SK-MEL-5 (cell line): ENCODE data around the gene DIP2B. TPM values are rescaled to one million over a fixed set of nuclear protein-coding genes. Genes with fewer than 3 reads are reported as not detected.
"Not testable (repeated sequence)": the region's sequence is repeated elsewhere in the genome, so short reads cannot be mapped to it uniquely, and the experiment has no call there.

Experiments used
- DNase-seq: peaks from one replicate; pipeline ENCODE4 v3.0.0-alpha.2; 2016; ENCODE audit warnings: low read depth, low spot score
- in situ Hi-C: cut with HindIII; loops from 2 replicates; pipeline ENCODE4 v1.10.0; 2016; ENCODE audit warnings: low sequenced_read_pairs, high pct_unique_total_duplicates, low pct_unique_long_range_greater_than_20kb
- polyA plus RNA-seq, 2 experiments: library from polyadenylated mRNA; depleted of rRNA; stranded (reverse); fragments of >200 nt; gene quantifications; 2 replicates each; pipeline ENCODE4 v1.2.3, GENCODE V29; 2015
- total RNA-seq: library from RNA; depleted of rRNA; stranded (reverse); fragments of >200 nt; shearing (Covaris generic); gene quantifications from 2 replicates; pipeline ENCODE4 v1.2.3, GENCODE V29; 2014; rRNA removed

DIP2B gene, protein sequence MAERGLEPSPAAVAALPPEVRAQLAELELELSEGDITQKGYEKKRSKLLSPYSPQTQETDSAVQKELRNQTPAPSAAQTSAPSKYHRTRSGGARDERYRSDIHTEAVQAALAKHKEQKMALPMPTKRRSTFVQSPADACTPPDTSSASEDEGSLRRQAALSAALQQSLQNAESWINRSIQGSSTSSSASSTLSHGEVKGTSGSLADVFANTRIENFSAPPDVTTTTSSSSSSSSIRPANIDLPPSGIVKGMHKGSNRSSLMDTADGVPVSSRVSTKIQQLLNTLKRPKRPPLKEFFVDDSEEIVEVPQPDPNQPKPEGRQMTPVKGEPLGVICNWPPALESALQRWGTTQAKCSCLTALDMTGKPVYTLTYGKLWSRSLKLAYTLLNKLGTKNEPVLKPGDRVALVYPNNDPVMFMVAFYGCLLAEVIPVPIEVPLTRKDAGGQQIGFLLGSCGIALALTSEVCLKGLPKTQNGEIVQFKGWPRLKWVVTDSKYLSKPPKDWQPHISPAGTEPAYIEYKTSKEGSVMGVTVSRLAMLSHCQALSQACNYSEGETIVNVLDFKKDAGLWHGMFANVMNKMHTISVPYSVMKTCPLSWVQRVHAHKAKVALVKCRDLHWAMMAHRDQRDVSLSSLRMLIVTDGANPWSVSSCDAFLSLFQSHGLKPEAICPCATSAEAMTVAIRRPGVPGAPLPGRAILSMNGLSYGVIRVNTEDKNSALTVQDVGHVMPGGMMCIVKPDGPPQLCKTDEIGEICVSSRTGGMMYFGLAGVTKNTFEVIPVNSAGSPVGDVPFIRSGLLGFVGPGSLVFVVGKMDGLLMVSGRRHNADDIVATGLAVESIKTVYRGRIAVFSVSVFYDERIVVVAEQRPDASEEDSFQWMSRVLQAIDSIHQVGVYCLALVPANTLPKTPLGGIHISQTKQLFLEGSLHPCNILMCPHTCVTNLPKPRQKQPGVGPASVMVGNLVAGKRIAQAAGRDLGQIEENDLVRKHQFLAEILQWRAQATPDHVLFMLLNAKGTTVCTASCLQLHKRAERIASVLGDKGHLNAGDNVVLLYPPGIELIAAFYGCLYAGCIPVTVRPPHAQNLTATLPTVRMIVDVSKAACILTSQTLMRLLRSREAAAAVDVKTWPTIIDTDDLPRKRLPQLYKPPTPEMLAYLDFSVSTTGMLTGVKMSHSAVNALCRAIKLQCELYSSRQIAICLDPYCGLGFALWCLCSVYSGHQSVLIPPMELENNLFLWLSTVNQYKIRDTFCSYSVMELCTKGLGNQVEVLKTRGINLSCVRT (N-terminal part only)
- 49.0 and 54.1 TPM in 2 replicates for total RNA-seq
- polyA plus RNA-seq (2015; cell fraction: cytosol; rRNA removed): 38.2 and 51.5 TPM in 2 replicates
- 47.3 and 57.1 TPM in 2 replicates for polyA plus RNA-seq (2015; cell fraction: nucleus; rRNA removed)

DNA sequence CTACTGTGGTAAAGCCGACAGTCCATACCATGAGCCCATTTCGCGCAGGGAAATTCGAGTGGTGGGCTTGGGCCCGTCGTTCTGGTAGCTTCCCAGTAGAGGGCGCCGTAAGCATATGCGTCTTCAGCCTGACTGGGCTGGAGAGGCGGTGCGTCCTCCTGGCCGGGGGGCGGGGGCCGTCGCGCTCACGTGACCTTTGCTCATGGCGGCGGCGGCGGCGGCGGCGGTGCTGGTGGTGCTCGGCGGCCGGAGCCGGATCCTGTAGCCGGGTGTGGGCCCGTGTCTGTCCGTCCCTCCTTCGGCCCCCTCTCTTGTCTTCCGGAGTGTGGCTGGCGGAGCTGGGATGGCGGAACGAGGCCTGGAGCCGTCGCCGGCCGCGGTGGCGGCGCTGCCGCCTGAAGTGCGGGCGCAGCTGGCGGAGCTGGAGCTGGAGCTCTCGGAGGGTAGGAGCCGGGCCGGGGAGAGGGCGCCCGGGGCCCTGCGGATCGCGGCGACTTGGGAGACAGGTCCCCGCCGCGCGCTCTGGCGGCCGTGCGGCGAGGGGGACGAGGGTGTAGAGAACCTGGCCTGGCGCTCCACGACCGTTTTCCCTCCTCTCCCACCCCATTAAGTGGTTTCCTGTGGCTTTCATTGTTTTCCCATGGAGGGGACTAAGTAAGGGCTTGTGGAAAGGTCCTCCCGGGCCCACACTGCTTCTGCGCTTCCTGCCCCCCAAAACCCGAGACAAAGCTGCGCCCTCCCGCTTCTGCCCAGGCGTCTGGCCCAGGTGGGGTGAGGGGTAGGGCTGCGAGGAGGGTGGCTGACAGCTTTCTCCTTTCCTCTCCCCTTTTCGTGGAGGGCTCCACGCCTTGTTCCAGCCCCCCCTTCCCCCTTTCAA is at the start of gene DIP2B:
Gene DIP2B (plus strand): TSS at position 188 of the 877 bp plus-strand sequence. CDS start 156 bp downstream, at position 344.
- in situ Hi-C loops: no loop called here
- peak; percentile 92 for DNase-seq

DNA sequence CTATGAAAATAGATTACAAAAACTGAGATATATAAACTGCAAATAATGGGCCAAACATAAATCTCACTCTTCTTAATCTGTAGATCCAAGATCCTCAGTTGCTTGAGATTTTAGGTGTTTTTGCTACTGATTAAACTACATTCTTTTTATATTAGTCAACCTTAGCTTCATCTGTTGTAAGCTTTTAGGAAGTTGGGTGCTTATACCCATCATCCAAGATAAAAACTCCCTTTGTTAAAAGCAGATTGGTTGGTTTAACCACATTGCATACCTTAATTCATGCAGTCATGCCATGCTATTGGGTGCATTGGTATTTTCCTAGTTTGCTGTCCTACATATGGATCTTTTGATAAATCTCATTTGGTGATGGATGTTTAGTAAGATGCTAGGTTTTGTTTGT is 46.2 kb upstream of the DIP2B start:
- DNase-seq: no peak

DNA sequence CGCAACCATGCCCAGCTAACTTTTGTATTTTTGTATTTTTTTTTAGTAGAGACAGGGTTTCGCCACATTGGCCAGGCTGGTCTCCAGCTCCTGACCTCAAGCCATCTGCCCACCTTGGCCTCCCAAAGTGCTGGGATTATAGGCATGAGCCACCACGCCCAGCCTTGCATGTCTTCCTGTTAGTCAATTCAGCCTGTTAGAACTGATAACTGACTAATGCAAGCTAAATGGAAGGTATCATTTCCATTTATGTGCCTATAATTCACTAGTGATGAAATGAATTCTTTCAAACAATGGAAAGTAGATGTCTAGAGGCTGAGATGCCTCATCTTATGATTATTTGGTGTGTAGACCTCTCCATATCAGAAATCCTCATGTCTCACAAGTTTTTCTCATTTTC is 37.3 kb upstream of the DIP2B start:
- no peak for DNase-seq
- in situ Hi-C loops: no loop called here

More for the DNA sequence above, 46.2 kb upstream of the DIP2B start:
- in situ Hi-C loops: no loop called here

DNA sequence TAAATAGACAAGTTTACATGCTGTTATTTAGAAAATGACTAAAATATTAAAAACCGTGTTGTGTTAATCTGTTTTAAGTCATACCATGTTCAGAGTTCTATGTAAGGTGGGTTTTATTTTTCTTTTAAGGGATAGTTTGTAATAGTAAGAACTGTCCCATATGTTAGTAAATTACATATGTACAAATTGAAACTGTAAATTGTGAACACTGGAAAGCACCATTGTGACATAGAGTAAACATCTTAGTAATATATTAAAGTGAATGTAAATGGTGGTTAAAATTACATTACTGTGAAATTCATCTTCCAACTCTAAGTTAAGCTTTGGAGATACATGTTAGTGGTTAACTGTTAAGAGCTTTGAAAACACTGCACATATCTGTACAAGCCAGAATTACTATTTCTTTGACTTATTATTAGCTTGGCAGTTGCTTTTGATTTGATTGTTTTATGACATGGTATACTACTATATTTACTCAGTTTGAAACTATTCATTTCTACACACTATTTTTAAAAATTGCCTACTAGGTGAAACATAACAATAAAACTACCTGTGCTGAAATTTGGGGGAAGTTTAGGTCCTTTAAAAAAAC is 27.4 kb upstream of the DIP2B start:
- in situ Hi-C loops: no loop called here

DNA sequence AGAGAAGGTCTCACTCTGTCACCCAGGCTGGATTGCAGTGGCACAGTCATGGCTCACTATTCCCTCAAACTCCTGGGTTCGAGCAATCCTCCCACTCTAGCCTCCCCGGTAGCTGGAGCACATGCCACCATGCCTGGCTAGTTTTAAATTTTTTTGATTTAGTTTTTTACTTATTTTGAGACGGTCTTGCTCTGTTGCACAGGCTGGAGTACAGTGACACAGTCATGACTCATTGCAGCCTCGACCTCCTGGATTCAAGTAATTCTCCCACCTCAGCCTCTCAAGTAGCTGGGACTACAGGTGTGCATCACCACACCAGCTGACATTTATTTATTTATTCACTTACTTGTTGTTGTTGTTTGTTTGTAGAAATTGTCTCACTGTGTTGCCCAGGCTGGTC is 22.2 kb upstream of the DIP2B start:
- no peak for DNase-seq
- in situ Hi-C loops: no loop called here

More for the DNA sequence above, 27.4 kb upstream of the DIP2B start:
- no peak for DNase-seq

DNA sequence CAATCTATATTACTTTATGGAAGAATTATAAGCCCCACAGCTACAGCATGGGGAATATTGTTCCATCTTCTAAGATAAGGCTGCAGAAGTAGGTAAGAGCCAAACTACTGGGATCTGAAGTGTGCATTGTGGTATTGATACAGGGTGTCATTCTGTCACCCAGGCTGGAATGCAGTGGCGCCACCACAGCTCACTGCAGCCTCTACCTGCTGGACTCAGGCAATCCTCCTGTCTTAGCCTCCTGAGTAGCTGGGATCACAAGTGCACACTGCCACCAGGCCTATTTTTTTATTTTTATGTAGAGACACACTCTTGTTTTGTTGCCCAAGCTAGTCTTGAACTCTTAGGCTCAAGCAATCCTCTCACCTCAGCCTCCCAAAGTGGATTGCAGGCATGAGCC is 21.3 kb upstream of the DIP2B start:
- DNase-seq: no peak
- in situ Hi-C loops: no loop called here

DNA sequence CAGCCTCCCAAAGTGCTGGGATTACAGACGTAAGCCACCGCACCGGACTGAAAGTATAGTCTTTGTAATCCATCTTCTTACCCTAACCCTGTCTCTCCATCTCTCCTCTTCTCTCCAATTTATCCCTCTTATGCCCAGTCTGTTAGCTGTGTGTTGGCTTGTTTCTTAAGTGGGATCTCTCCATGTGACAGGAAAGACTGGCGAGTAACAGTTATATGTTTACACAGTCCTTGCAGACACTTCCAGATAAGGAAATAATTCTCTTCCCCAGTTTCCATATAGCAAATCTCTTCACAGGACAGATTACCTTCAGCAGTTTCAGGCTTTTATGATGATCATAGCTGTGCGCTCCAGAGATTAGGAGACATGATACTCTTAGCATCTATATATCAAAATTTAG is 16.0 kb upstream of the DIP2B start:
- no peak for DNase-seq
- in situ Hi-C loops: no loop called here

DNA sequence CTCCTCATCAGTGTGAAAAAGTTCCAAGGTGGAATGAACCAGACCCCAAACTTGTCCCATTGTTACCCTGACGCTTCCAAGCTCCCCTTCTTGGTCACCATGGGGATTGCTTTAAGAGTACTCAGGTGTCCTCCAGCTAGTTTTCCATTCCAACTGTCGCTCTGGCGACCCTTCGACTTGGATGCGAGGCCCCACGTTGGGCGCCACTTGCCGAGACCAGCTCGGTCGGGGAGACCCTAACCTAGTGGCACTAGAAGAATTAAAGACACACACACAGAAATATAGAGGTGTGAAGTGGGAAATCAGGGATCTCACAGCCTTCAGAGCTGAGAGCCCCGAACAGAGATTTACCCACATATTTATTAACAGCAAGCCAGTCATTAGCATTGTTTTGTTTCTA is 6.7 kb upstream of the DIP2B start:
- in situ Hi-C loops, DNase-seq: not testable (repeated sequence)

DNA sequence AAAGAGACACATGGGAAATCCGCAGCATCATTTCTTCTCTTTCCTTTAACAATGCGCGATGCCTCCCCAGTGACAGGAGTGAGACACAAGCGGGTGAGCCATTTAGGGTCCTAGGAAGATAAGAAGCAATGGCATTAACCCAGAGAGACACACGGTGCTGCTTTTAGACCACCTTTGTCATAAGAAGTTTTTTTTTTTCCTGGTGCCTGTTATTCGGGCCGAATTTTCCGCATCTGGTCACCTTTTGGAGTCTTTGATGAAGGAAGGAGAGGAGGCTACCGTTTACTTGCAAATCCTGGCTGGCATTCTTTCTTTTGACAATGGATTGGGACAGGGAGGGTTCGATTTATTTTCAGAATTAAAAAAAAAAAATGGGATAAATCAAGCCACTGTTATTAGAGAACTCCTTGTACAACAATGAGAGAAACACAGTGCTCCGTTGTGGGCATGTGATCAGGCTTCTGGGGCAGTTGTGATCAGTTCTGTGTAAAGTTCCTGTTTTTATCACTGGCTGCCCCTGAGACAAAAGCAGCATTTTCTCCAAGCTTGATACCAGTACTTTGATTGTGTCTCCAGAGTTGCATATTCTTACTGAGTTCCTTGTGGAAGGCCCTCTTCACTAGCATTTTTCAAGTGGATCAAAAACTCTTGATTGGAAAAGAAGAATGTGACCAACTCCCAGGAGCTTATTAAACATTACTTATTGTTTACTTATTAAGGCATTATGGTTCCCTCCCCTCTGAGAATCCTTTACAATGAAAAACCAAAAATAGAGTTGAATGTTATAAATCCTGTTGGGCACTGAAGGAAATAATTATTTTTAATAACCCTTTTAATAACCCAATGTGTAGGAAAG is 1.1 kb downstream of the DIP2B start:
- in situ Hi-C loops: no loop called here
- peak; percentile 93 for DNase-seq

DNA sequence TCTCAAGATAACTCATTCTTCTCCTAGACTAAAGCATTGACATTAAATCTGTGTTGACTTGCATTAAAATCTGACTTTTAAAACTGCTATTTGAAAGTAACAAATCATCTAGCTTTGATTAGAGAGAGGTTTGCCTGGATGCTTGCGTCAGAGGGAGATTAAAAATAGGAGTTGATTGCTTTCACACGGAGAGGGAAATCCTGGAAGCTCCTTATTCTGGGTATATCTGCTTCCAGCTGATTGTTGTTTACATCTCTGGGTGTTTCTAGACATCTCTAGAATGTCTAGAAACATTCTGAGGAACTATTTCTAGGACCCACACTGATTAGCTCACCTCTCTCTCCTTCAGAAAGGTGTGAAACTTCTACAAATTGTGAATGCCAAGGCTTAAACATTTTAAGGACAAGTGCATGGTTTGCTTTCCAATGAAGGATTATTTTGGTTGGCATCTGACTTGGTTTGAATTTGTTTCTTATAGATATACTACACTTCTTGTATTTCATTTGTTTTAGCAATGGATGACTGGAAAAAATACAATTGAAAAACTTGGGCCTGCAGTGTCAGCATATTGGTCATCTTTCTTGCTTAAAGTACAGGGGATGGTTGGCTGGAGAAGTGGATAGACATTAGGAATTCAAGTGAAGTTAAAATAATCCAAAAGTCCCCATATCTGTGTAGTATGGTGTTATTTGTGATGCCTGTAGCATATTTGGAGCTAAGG is 2.1 kb downstream of the DIP2B start:
- DNase-seq: no peak
- in situ Hi-C loops: no loop called here

DNA sequence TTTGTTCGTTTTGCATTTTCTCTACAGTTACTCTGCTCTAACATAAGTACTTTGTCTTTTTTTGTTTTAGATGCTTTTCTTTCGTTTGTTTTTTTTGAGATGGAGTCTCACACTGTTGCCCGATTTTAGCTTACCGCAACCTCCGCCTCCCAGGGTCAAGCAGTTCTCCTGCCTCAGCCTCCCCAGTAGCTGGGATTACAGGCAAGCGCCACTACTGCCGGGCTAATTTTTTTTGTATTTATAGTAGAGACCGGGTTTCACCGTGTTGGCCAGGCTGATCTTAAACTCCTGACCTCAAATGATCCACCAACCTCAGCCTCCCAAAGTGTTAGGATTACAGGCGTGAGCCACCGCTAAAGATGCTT is 2.7 kb downstream of the DIP2B start:
- no peak for DNase-seq
- in situ Hi-C loops: no loop called here

DNA sequence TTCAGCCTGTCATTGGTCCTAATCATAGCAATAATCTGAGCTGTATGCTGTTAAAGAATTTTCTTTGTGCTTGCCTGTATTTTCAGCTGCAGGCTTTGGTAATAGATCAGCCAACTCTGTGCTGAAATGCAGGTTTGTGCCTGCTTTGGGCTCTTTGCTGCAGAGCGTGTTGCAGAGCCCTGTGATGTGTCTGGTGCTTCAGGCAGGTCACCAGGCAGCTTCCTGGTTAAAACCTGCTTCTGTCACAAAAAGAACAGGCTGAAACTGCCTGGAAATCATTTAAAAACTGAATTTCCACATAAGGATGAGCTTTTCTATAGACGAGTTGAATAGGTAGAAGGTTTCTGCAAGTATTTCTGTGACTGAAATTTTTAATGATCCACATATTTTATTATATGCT is 3.1 kb downstream of the DIP2B start:
- in situ Hi-C loops: no loop called here
- DNase-seq: no peak

DNA sequence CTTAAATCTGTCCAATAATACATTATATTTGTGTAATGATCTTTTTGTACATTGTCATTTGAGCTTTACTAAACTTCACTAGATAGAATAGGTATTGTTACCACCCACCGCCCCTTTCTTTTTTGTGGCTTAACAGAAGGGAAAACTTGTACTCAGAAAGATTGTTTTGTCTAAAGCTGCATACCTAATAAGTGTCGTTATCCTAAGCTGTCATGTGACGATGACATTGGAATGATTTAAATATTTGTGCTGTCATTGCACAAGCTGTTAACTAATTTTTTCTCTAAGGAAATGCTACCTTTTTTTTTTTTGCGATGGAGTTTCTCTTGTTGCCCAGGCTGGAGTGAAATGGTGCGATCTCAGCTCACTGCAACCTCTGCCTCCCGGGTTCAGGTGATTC is 3.6 kb downstream of the DIP2B start:
- no peak for DNase-seq
- in situ Hi-C loops: no loop called here

DNA sequence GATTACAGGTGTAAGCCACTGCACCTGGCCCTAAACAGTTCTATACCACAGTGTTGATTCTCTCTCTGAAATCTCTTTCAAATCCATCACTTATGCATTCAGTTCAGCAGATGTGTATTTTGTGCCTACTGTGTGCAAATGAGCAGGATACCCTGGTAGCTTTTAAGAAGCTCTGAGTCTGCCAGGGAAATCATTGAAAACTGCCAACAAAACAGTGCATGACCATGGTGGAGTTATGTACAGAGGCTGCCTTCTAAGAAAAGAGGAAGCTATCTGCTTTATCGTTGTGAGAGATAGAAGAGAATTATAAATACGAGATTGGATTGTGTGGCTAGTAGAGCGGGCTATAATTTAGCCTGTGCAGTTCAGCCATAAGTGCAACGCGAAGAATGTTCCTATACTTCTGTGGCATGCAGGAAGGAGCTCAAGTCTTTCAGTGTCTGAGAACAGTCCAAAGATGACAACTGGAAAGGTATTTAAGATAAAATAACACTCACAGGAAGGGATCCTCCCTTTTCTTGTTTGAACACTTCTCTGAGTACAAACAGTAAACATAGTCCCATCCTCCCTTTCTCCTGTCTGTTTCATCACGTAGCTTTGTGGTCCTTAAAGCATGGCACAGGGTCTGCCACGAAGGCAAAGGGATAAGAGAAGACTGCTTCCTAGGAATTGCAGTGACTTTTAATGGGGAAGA is 4.3 kb downstream of the DIP2B start:
- DNase-seq: no peak
- in situ Hi-C loops: no loop called here
